NCI-H2196 (cell line): Measurements from ENCODE around the gene PPFIBP1.
"Not testable (repeated sequence)": the region's sequence is repeated elsewhere in the genome, so short reads cannot be mapped to it uniquely, and the experiment has no call there.

Source experiments
- DNase-seq: peaks from one replicate; lab custom pipeline; 2025; ENCODE audit not compliant: unreplicated experiment; lab: John Stamatoyannopoulos, UW

Gene PPFIBP1

GRCh38 chr12:27588776-27589175 is 64.8 kb downstream of the PPFIBP1 start:
- DNase-seq: no peak

GRCh38 chr12:27589419-27589818 is 65.4 kb downstream of the PPFIBP1 start:
- DNase-seq: no peak

GRCh38 chr12:27591698-27592097 is 67.7 kb downstream of the PPFIBP1 start:
- not testable (repeated sequence) for DNase-seq

- DNase-seq: peak; percentile 59
These were observed 68.5 kb downstream of the PPFIBP1 start for GRCh38 chr12:27592548-27592947.

- DNase-seq: no peak
These were observed 69.3 kb downstream of the PPFIBP1 start for GRCh38 chr12:27593266-27593665.

- peak; percentile 48 for DNase-seq
These were observed 71.2 kb downstream of the PPFIBP1 start for GRCh38 chr12:27595231-27595642.

- not testable (repeated sequence) for DNase-seq
These were observed 74.9 kb downstream of the PPFIBP1 start for GRCh38 chr12:27598866-27599265.

GRCh38 chr12:27601056-27601828 is 77.2 kb downstream of the PPFIBP1 start:
- not testable (repeated sequence) for DNase-seq

- DNase-seq: no peak
These were observed 78.5 kb downstream of the PPFIBP1 start for GRCh38 chr12:27602516-27602915.

GRCh38 chr12:27604431-27604830 is 80.4 kb downstream of the PPFIBP1 start:
- no peak for DNase-seq

GRCh38 chr12:27606986-27607385 is 83.0 kb downstream of the PPFIBP1 start:
- DNase-seq: no peak

- no peak for DNase-seq
These were observed 83.6 kb downstream of the PPFIBP1 start for GRCh38 chr12:27607591-27607990.

GRCh38 chr12:27608890-27609289 is 84.9 kb downstream of the PPFIBP1 start:
- DNase-seq: no peak

GRCh38 chr12:27610374-27610773 is 86.4 kb downstream of the PPFIBP1 start:
- peak; percentile 21 for DNase-seq

GRCh38 chr12:27614386-27614785 is 90.4 kb downstream of the PPFIBP1 start:
- no peak for DNase-seq

GRCh38 chr12:27614866-27615265 is 90.9 kb downstream of the PPFIBP1 start:
- DNase-seq: no peak

- DNase-seq: no peak
These were observed 91.4 kb downstream of the PPFIBP1 start for GRCh38 chr12:27615331-27615891.

GRCh38 chr12:27616356-27617142 is 92.5 kb downstream of the PPFIBP1 start:
- no peak for DNase-seq

- DNase-seq: no peak
These were observed 94.8 kb downstream of the PPFIBP1 start for GRCh38 chr12:27618836-27619235.

GRCh38 chr12:27619308-27619707 is 95.3 kb downstream of the PPFIBP1 start:
- no peak for DNase-seq

- no peak for DNase-seq
These were observed 96.1 kb downstream of the PPFIBP1 start for GRCh38 chr12:27620121-27620520.
